Activated CD4-positive, alpha-beta T cell treated with anti-CD3 and anti-CD28 coated beads, Interleukin-2, amount 50 U/mL, for 48 hours (primary cell): ENCODE measurements around the gene MOB3A.
A peak's percentile ranks its signal among the peaks of the same experiment; 100 is the strongest.
"Not testable (repeated sequence)": the region's sequence is repeated elsewhere in the genome, so short reads cannot be mapped to it uniquely, and the experiment has no call there.

ENCODE experiments used
- DNase-seq, 2 experiments: peaks; one replicate each; pipeline ENCODE4 v3.0.0-alpha.2; 2020

MOB3A gene

GRCh38 chr19:2045501-2046045, 50.6 kb downstream of the MOB3A start:
- no peak for DNase-seq

GRCh38 chr19:2044709-2045500, 51.2 kb downstream of the MOB3A start:
- peak in 1 of 2 experiments; percentile 9 for DNase-seq

GRCh38 chr19:2043961-2044708, 52.0 kb downstream of the MOB3A start:
- peak in 1 of 2 experiments; percentile 6 for DNase-seq

- peak in 1 of 2 experiments; percentile 11 for DNase-seq
These were observed 52.9 kb downstream of the MOB3A start for GRCh38 chr19:2043251-2043641.

- peak in 1 of 2 experiments; percentile 32 for DNase-seq
These were observed 53.5 kb downstream of the MOB3A start for GRCh38 chr19:2042485-2043250.

- peak; percentile 99 to 100 for DNase-seq
These were observed 54.2 kb downstream of the MOB3A start for GRCh38 chr19:2041683-2042484.

GRCh38 chr19:2041433-2041682, 54.8 kb downstream of the MOB3A start:
- peak in 1 of 2 experiments; percentile 16 for DNase-seq

GRCh38 chr19:2040647-2041432, 55.3 kb downstream of the MOB3A start:
- peak in 1 of 2 experiments; percentile 4 for DNase-seq

- no peak for DNase-seq
These were observed 56.0 kb downstream of the MOB3A start for GRCh38 chr19:2039959-2040646.

- peak in 1 of 2 experiments; percentile 6 for DNase-seq
These were observed 56.8 kb downstream of the MOB3A start for GRCh38 chr19:2039089-2039958.

- no peak for DNase-seq
These were observed 57.6 kb downstream of the MOB3A start for GRCh38 chr19:2038284-2039088.

GRCh38 chr19:2037651-2038255, 58.4 kb downstream of the MOB3A start:
- no peak for DNase-seq

- no peak for DNase-seq
These were observed 59.7 kb downstream of the MOB3A start for GRCh38 chr19:2036424-2036823.

GRCh38 chr19:2035590-2035991, 60.5 kb downstream of the MOB3A start:
- DNase-seq: no peak

- peak; percentile 65 to 71 for DNase-seq
These were observed 61.2 kb downstream of the MOB3A start for GRCh38 chr19:2034729-2035589.

GRCh38 chr19:2034253-2034652, 61.9 kb downstream of the MOB3A start:
- DNase-seq: not testable (repeated sequence)

GRCh38 chr19:2033825-2034159, 62.3 kb downstream of the MOB3A start:
- DNase-seq: no peak
